HG03521 (cell line): ENCODE measurements around the gene MBD5.
A peak's percentile ranks its signal among the peaks of the same experiment; 100 is the strongest.
"Not testable (repeated sequence)": the region's sequence is repeated elsewhere in the genome, so short reads cannot be mapped to it uniquely, and the experiment has no call there.

Experiments
- ATAC-seq: cut with Tn5 transposase; IDR thresholded peaks from one replicate; pipeline ENCODE4 v1.9.1; 2021; ENCODE audit warnings: mild to moderate bottlenecking, moderate library complexity; ENCODE audit not compliant: unreplicated experiment

Gene MBD5

GRCh38 chr2:148021059-148021861 is at the start of gene MBD5:
Gene MBD5 (plus strand): TSS chr2:148021091.
- peak; percentile 34 for ATAC-seq

GRCh38 chr2:147976102-147976501 is 44.8 kb upstream of the MBD5 start:
- ATAC-seq = no peak

GRCh38 chr2:147977679-147978078 is 43.2 kb upstream of the MBD5 start:
- ATAC-seq = no peak

GRCh38 chr2:147980940-147981528 is 39.9 kb upstream of the MBD5 start:
- no peak for ATAC-seq

GRCh38 chr2:147989102-147989501 is 31.8 kb upstream of the MBD5 start:
- no peak for ATAC-seq

- ATAC-seq = peak; percentile 71
Measured at GRCh38 chr2:147989809-147990403, 31.0 kb upstream of the MBD5 start.

- not testable (repeated sequence) for ATAC-seq
Measured at GRCh38 chr2:147994965-147995364, 25.9 kb upstream of the MBD5 start.

GRCh38 chr2:147996828-147997227 is 24.1 kb upstream of the MBD5 start:
- no peak for ATAC-seq

GRCh38 chr2:147998203-147998602 is 22.7 kb upstream of the MBD5 start:
- ATAC-seq = no peak

- ATAC-seq = no peak
Measured at GRCh38 chr2:147999126-147999525, 21.8 kb upstream of the MBD5 start.

- no peak for ATAC-seq
Measured at GRCh38 chr2:148000095-148000494, 20.8 kb upstream of the MBD5 start.

- ATAC-seq = not testable (repeated sequence)
Measured at GRCh38 chr2:148002420-148002819, 18.5 kb upstream of the MBD5 start.

GRCh38 chr2:148006249-148007007 is 14.5 kb upstream of the MBD5 start:
- no peak for ATAC-seq

- no peak for ATAC-seq
Measured at GRCh38 chr2:148007219-148007900, 13.5 kb upstream of the MBD5 start.

- ATAC-seq = not testable (repeated sequence)
Measured at GRCh38 chr2:148008411-148008810, 12.5 kb upstream of the MBD5 start.

GRCh38 chr2:148013876-148014275 is 7.0 kb upstream of the MBD5 start:
- ATAC-seq = no peak

- no peak for ATAC-seq
Measured at GRCh38 chr2:148014616-148015015, 6.3 kb upstream of the MBD5 start.

GRCh38 chr2:148020111-148021058 is 506 bp upstream of the MBD5 start, which contains the start of gene ORC4:
Gene ORC4 (minus strand): TSS chr2:148020737. CDS start chr2:147975958, 44,779 bp downstream.
- peak; percentile 79 for ATAC-seq

- no peak for ATAC-seq
Measured at GRCh38 chr2:148021886-148022285, 995 bp downstream of the MBD5 start.

- no peak for ATAC-seq
Measured at GRCh38 chr2:148022351-148022750, 1.5 kb downstream of the MBD5 start.
